Smooth muscle cell (in vitro differentiated cells): ENCODE data around the gene GPR42. TPM values are rescaled to one million over a fixed set of nuclear protein-coding genes. Genes with fewer than 3 reads are reported as not detected.

Experiments used
- DNase-seq: peaks from one replicate; lab custom pipeline; 2025; ENCODE audit not compliant: unreplicated experiment; lab: John Stamatoyannopoulos, UW
- H2AFZ ChIP-seq: fragments of 200-600 bp; sonication (generic); 2 replicates; pipeline ENCODE4 v1.6.0; 2016; ENCODE audit warnings: antibody characterized with exemption, low read depth, mild to moderate bottlenecking
- H3F3A ChIP-seq: fragments of 200-600 bp; sonication (generic); 2 replicates; pipeline ENCODE4 v1.6.0; 2017; ENCODE audit warnings: antibody characterized with exemption, low read depth
- H3K27ac ChIP-seq: fragments of 200-600 bp; sonication (generic); 2 replicates; pipeline ENCODE4 v1.5.1; 2016; ENCODE audit warnings: low read depth, mild to moderate bottlenecking
- H3K27me3 ChIP-seq: fragments of 200-600 bp; sonication (generic); 2 replicates; pipeline ENCODE4 v1.6.1; 2016; ENCODE audit warnings: low read depth, mild to moderate bottlenecking
- H3K36me3 ChIP-seq: fragments of 200-600 bp; sonication (generic); 2 replicates; pipeline ENCODE4 v1.5.1; 2016; ENCODE audit warnings: low read depth
- H3K4me1 ChIP-seq: fragments of 200-600 bp; sonication (generic); 2 replicates; pipeline ENCODE4 v1.5.1; 2016; ENCODE audit warnings: low read depth
- H3K4me2 ChIP-seq: fragments of 200-600 bp; sonication (generic); 2 replicates; pipeline ENCODE4 v1.6.0; 2016; ENCODE audit warnings: mild to moderate bottlenecking
- H3K4me3 ChIP-seq: fragments of 200-600 bp; sonication (generic); 2 replicates; pipeline ENCODE4 v1.5.1; 2016; ENCODE audit warnings: mild to moderate bottlenecking
- H3K79me2 ChIP-seq: fragments of 200-600 bp; sonication (generic); 2 replicates; pipeline ENCODE4 v1.6.0; 2016; ENCODE audit warnings: low read depth, mild to moderate bottlenecking
- H3K9ac ChIP-seq: fragments of 200-600 bp; sonication (generic); 2 replicates; pipeline ENCODE4 v1.6.0; 2016; ENCODE audit warnings: low read depth
- H3K9me3 ChIP-seq: fragments of 200-600 bp; sonication (generic); replicated peaks from 2 replicates; pipeline ENCODE4 v1.5.1; 2016; ENCODE audit warnings: low read depth
- H4K20me1 ChIP-seq: fragments of 200-600 bp; sonication (generic); 2 replicates; pipeline ENCODE4 v1.6.0; 2016; ENCODE audit warnings: low read depth
- WGBS: methylation state at CpG from one replicate; pipeline ENCODE4 v1.1.7; 2016; ENCODE audit warnings: low lambda C conversion rate; 5-methylcytosine and 5-hydroxymethylcytosine counted together
- polyA plus RNA-seq: library from polyadenylated mRNA; unstranded; fragments of >200 nt; fragmentation: Nextera tagmentation; extraction: Ambion mirVana; gene quantifications from 2 replicates; pipeline ENCODE4 v1.2.1, GENCODE V29; 2016
- total RNA-seq: library from RNA; depleted of rRNA; stranded (reverse); fragments of >200 nt; gene quantifications from 2 replicates; pipeline ENCODE4 v1.2.3, GENCODE V29; 2014
- TF ChIP-seq, protein P1 (sequence below): fragments of 200-600 bp; sonication (generic); IDR thresholded peaks from 2 replicates; pipeline ENCODE4 v1.5.1; 2017; ENCODE audit warnings: borderline replicate concordance, mild to moderate bottlenecking, antibody characterized with exemption; ENCODE audit not compliant: insufficient read depth, poor library complexity, severe bottlenecking

Gene GPR42, protein sequence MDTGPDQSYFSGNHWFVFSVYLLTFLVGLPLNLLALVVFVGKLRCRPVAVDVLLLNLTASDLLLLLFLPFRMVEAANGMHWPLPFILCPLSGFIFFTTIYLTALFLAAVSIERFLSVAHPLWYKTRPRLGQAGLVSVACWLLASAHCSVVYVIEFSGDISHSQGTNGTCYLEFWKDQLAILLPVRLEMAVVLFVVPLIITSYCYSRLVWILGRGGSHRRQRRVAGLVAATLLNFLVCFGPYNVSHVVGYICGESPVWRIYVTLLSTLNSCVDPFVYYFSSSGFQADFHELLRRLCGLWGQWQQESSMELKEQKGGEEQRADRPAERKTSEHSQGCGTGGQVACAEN
- total RNA-seq (not detected in 2 replicates), polyA plus RNA-seq (not detected in 2 replicates)

DNA sequence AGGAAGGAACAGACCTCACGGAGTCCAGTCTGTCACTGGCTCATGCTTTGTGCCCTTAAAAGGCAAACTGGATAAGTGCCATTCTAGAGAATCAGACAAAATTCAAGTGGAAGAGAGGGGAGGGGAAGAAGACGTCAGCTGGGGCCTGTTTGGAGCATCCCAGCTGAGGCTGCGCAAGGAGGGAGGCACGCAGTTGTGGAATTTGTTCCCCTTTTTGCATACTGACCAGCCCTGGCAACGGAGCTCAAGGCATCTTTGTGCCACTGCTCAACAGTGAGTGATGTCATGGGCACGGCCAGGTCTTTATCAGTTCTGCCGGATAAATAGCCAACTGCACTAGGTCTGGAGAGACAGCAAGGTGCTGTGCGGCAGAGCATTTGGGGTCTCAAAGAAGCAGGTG lies at the start of gene GPR42:
GPR42 (plus strand) TSS at position 347 of the 400 bp plus-strand sequence. CDS start 292 bp downstream, outside the sequence.
- Histone ChIP-seq H2AFZ (no peak within 1 kb of the TSS), H3K4me2 (no peak within 1 kb of the TSS), H3K4me3 (no peak within 1 kb of the TSS), H3K9me3 (no peaks in the 10 kb centered on the region), H3K9ac (no peak within 1 kb of the TSS), H3F3A (no peaks in the 10 kb centered on the region), H3K79me2 (no peaks in the 10 kb centered on the region), H3K4me1 (no peaks in the 10 kb centered on the region), H3K36me3 (no peaks in the 10 kb centered on the region), H4K20me1 (no peaks in the 10 kb centered on the region), H3K27ac (no peak within 1 kb of the TSS), H3K27me3 (no peaks in the 10 kb centered on the region)
- TF ChIP-seq, protein P1, sequence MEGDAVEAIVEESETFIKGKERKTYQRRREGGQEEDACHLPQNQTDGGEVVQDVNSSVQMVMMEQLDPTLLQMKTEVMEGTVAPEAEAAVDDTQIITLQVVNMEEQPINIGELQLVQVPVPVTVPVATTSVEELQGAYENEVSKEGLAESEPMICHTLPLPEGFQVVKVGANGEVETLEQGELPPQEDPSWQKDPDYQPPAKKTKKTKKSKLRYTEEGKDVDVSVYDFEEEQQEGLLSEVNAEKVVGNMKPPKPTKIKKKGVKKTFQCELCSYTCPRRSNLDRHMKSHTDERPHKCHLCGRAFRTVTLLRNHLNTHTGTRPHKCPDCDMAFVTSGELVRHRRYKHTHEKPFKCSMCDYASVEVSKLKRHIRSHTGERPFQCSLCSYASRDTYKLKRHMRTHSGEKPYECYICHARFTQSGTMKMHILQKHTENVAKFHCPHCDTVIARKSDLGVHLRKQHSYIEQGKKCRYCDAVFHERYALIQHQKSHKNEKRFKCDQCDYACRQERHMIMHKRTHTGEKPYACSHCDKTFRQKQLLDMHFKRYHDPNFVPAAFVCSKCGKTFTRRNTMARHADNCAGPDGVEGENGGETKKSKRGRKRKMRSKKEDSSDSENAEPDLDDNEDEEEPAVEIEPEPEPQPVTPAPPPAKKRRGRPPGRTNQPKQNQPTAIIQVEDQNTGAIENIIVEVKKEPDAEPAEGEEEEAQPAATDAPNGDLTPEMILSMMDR = no peak
- WGBS = 85% methylated on average over 7 of the region's 8 CpGs
- DNase-seq = no peak

DNA sequence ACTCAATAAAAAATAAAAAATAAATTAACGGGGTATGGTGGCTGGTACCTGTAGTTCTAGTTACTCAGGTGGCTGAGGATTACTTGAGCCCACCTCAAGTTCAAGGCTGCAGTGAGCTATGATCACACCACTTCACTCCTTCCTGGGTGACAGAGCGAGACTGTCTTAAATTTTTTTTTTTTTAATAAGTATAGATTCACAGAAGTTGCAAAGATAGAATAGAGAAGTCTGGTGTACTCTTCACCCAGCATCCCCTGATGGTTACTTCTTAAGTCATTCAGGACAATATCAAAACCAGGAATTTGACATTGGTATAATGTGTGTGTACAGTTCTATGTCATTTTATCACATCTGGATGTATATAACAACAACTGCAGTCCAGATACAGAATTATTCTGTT lies 49.6 kb upstream of the GPR42 start:
- Histone ChIP-seq H3F3A (no peaks in the 10 kb centered on the region), H3K79me2 (no peaks in the 10 kb centered on the region), H3K4me1 (no peaks in the 10 kb centered on the region), H3K27me3 (peaks cover 4% of the 10 kb centered on the region), H3K4me2 (no peak overlapping the region), H3K9ac (no peak overlapping the region), H3K36me3 (no peaks in the 10 kb centered on the region), H3K9me3 (no peaks in the 10 kb centered on the region), H4K20me1 (no peaks in the 10 kb centered on the region), H3K4me3 (no peak overlapping the region), H3K27ac (no peak overlapping the region), H2AFZ (no peak overlapping the region)
- WGBS = 92% methylated on average over 2 of the region's 2 CpGs
- TF ChIP-seq, protein P1 = no peak
- no peak for DNase-seq

DNA sequence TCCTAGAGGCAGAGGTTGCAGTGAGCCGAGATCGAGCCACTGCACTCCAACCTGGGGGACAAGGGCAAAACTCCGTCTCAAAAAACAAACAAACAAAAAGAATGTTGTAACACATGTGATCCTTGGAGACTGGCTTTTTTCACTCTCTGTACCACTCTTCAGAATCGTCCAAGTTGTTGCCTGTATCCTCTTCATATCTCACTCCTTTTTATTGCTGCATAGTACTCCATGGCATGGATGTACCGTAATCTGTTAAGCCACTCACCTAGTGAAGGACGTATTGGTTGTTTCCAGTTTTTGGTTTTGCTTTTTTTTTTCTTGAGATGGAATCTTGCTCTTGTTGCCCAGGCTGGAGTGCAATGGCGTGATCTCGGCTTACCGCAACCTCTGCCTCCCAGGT lies 48.9 kb upstream of the GPR42 start:
- H4K20me1 ChIP-seq = no peaks in the 10 kb centered on the region

More for the DNA sequence above, 48.9 kb upstream of the GPR42 start:
- Histone ChIP-seq H3K9ac (no peak overlapping the region), H3K9me3 (no peaks in the 10 kb centered on the region), H3K4me1 (no peaks in the 10 kb centered on the region), H3K27ac (no peak overlapping the region), H3K4me2 (no peak overlapping the region), H3K4me3 (no peak overlapping the region), H3K27me3 (peaks cover 6% of the 10 kb centered on the region), H3K79me2 (no peaks in the 10 kb centered on the region), H2AFZ (no peak overlapping the region), H3K36me3 (no peaks in the 10 kb centered on the region), H3F3A (no peaks in the 10 kb centered on the region)
- TF ChIP-seq, protein P1 = no peak
- WGBS = 95% methylated on average over 9 of the region's 9 CpGs
- no peak for DNase-seq
